Lower lobe of right lung (tissue), 2 donors: ENCODE measurements around the gene HTR1A. TPM values are rescaled to one million over a fixed set of nuclear protein-coding genes. Genes with fewer than 3 reads are reported as not detected.

ENCODE experiments used
- ATAC-seq, 2 donors: fragments of 200-7000 bp; cut with Tn5 transposase; one replicate each; pipeline ENCODE4 v1.9.1; 2020 to 2022; ENCODE audit warnings: mild to moderate bottlenecking in 2 of 2, moderate library complexity in 2 of 2
- DNase-seq: peaks from one replicate; pipeline ENCODE4 v3.0.0-alpha.2; 2020
- H3K27ac ChIP-seq: fragments of 200-600 bp; one replicate; pipeline ENCODE4 v1.8.0; 2022
- H3K27me3 ChIP-seq: fragments of 200-600 bp; one replicate; pipeline ENCODE4 v1.8.0; 2022; ENCODE audit warnings: low read depth
- H3K36me3 ChIP-seq: fragments of 200-600 bp; one replicate; pipeline ENCODE4 v1.8.0; 2022; ENCODE audit warnings: mild to moderate bottlenecking
- H3K4me1 ChIP-seq: fragments of 200-600 bp; one replicate; pipeline ENCODE4 v1.8.0; 2022
- H3K4me3 ChIP-seq: fragments of 200-600 bp; one replicate; pipeline ENCODE4 v1.8.0; 2022; ENCODE audit warnings: mild to moderate bottlenecking
- H3K9me3 ChIP-seq: fragments of 200-600 bp; one replicate; pipeline ENCODE4 v1.8.0; 2022
- intact Hi-C: fragments of 100-400 bp; cut with DNase I; formaldehyde crosslinking; loops from one replicate; pipeline ENCODE4 v1.11.0; 2022
- total RNA-seq: library from RNA; stranded (reverse); fragmentation: NEBNext Ultra II Directional; extraction: Animal tissue kit (Norgen Biotek cat#: 25700); gene quantifications from one replicate; pipeline ENCODE4 v1.2.1, GENCODE V29; 2021
- TF ChIP-seq, protein P1 (sequence below): fragments of 200-600 bp; IDR thresholded peaks from one replicate; pipeline ENCODE4 v1.8.0; 2022; ENCODE audit warnings: antibody characterized with exemption, mild to moderate bottlenecking
- donor health status: DM: no; HTN: yes; CAD: no; lungs with severe emphysema.

Gene HTR1A
- total RNA-seq, 1 donor from 2014 or later = not detected

DNA sequence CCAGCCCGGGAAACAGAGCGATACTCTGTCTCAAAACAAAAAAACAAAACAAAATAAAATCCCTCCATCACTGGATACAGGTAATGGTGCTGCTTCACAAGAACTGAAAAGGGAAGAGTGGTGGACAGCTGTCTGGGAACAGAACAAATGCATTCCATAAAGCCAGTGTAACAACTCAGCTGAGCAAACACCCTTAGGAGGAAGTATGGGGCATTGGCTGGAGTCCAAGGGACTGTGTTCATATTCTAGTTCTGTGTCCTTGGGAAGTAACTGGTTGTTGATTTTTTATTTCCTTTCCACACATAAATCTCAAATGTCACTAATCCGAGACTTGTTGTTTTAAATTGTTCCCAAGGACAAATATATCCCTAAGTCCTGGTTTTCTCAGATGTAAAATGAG lies 38.3 kb downstream of the HTR1A start:
- H3K27me3 ChIP-seq = no peaks in the 10 kb centered on the region
- no peaks in the 10 kb centered on the region for H3K36me3 ChIP-seq
- no peaks in the 10 kb centered on the region for H3K4me1 ChIP-seq
- DNase-seq = no peak
- intact Hi-C loops = no loop called here
- H3K4me3 ChIP-seq = no peak overlapping the region
- no peaks in the 10 kb centered on the region for H3K9me3 ChIP-seq
- ATAC-seq = peak in 1 of 2 donors; percentile 45
- H3K27ac ChIP-seq = no peak overlapping the region
- TF ChIP-seq, protein P1, sequence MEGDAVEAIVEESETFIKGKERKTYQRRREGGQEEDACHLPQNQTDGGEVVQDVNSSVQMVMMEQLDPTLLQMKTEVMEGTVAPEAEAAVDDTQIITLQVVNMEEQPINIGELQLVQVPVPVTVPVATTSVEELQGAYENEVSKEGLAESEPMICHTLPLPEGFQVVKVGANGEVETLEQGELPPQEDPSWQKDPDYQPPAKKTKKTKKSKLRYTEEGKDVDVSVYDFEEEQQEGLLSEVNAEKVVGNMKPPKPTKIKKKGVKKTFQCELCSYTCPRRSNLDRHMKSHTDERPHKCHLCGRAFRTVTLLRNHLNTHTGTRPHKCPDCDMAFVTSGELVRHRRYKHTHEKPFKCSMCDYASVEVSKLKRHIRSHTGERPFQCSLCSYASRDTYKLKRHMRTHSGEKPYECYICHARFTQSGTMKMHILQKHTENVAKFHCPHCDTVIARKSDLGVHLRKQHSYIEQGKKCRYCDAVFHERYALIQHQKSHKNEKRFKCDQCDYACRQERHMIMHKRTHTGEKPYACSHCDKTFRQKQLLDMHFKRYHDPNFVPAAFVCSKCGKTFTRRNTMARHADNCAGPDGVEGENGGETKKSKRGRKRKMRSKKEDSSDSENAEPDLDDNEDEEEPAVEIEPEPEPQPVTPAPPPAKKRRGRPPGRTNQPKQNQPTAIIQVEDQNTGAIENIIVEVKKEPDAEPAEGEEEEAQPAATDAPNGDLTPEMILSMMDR = no peak

DNA sequence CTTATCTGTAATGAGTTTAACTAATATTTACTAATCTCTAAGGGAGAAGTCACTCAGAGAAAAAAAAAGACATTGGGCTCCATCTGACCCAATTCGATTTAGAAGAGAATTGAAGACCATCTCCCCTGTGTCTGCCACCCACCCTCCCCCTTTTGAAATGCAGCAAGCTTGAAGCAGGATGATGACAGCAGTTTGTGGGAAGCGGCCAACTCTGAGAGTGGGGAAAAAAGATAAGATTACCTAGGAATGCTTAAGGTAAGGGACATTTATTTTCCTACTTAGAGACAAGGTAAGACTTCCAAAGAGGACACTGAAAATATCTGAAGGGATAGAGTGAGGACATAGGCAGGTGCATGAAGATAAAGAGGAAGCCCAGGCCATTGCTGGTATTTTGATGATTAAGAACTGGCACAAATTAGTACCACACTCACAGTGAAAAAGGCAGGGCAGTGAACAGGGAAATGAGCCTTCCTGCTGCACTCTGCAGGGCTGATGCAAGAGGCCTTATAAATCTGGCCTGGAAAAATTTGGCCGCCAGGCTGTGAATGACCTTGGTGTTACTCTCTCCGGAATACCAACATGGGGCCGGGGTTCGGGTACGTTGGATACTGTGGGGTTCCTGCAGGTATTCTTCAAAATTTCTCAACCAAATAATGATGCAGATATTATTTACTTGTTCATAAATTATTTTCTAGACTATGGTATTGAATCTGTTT lies 42.3 kb downstream of the HTR1A start:
- no peak for ATAC-seq
- Histone ChIP-seq H3K27me3 (no peaks in the 10 kb centered on the region), H3K4me3 (no peak overlapping the region), H3K9me3 (no peaks in the 10 kb centered on the region), H3K4me1 (no peaks in the 10 kb centered on the region), H3K36me3 (no peaks in the 10 kb centered on the region), H3K27ac (no peak overlapping the region)
- TF ChIP-seq, protein P1 = no peak
- DNase-seq = no peak
- intact Hi-C loops = no loop called here

DNA sequence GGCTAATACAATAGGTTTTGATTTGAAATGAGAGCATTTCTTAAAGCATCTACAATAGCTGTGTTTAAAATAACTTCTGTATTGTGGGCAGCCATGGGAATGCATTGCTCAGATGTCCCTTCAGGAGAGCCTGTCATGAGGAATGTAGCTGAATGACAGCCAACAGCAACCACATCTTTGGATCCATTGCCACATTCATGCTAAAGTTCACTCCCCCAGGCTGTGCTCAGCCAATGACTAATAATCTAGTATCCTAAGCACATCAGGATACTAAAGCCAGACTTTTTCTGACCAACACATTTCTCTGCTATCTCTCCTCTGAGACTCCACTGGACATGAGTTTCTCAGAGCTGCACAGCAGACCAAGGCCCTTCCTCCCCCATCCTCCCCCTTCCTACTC lies 45.5 kb downstream of the HTR1A start:
- TF ChIP-seq, protein P1 = no peak
- Histone ChIP-seq H3K4me3 (no peak overlapping the region), H3K9me3 (no peaks in the 10 kb centered on the region), H3K36me3 (no peaks in the 10 kb centered on the region), H3K27ac (no peak overlapping the region), H3K27me3 (no peaks in the 10 kb centered on the region), H3K4me1 (no peaks in the 10 kb centered on the region)
- intact Hi-C loops = no loop called here
- ATAC-seq (no peak), DNase-seq (no peak)

DNA sequence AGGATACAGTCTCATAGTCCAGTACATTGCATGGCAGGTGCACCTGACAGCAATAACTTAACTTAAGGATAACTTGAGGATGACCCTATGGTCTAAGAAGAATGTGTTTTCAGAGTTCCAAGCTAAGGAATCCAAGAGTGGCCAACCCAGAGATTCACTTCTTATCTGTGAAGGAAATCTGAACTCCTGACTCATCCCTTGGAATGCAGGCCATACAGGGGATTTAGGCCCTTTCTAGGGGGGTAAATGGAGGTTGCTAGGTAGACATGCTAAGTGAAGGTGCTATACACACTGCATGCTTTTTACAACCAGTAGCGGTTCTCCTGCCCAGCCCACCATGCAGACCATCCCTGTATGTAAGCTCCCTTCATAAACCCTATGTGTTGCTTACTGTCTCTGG lies 50.4 kb downstream of the HTR1A start:
- ATAC-seq (no peak), DNase-seq (no peak)
- intact Hi-C loops = no loop called here
- no peak overlapping the region for H3K4me3 ChIP-seq
- no peaks in the 10 kb centered on the region for H3K9me3 ChIP-seq
- H3K4me1 ChIP-seq = no peaks in the 10 kb centered on the region
- H3K27ac ChIP-seq = no peak overlapping the region
- H3K27me3 ChIP-seq = no peaks in the 10 kb centered on the region
- TF ChIP-seq, protein P1 = no peak
- no peaks in the 10 kb centered on the region for H3K36me3 ChIP-seq

Other genes with a start within 250 kb of the HTR1A start
- 12.2 TPM for gene RNF180, start 203.4 kb upstream of the HTR1A start, total RNA-seq